Esophagus muscularis mucosa (tissue), 4 donors: Measurements from ENCODE around the gene FGFR2. TPM values are rescaled to one million over a fixed set of nuclear protein-coding genes. Genes with fewer than 3 reads are reported as not detected.

Source experiments
- DNase-seq: peaks from one replicate; pipeline ENCODE4 v3.0.0-alpha.2; 2017; ENCODE audit errors: extremely low spot score
- H3K27ac ChIP-seq, 4 donors: fragments of 200-600 bp; sonication (generic); replicated peaks in 1 of 4; 1 replicate in 3 of 4; 2 replicates in 1 of 4; pipeline ENCODE4 v1.5.1; 2016 to 2019; ENCODE audit warnings: mild to moderate bottlenecking in 1 of 4
- H3K27me3 ChIP-seq, 4 donors: fragments of 200-600 bp; sonication (generic); one replicate each; pipeline versions ENCODE4 v1.5.1 to v1.6.0; 2016 to 2019
- H3K36me3 ChIP-seq, 4 donors: fragments of 200-600 bp; sonication (generic); one replicate each; pipeline ENCODE4 v1.5.1; 2016 to 2019
- H3K4me1 ChIP-seq, 4 donors: fragments of 200-600 bp; sonication (generic); one replicate each; pipeline ENCODE4 v1.5.1; 2016 to 2019
- H3K4me3 ChIP-seq, 4 donors: fragments of 200-600 bp; sonication (generic); 1 replicate in 2 of 4; 2 replicates in 2 of 4; pipeline ENCODE4 v1.5.1; 2016 to 2019; ENCODE audit warnings: mild to moderate bottlenecking in 4 of 4, moderate library complexity in 1 of 4
- H3K9me3 ChIP-seq, 4 donors: fragments of 200-600 bp; sonication (generic); 1 replicate in 3 of 4; 2 replicates in 1 of 4; pipeline ENCODE4 v1.5.1; 2016 to 2019
- EP300 ChIP-seq: sonication (generic); formaldehyde crosslinking; IDR thresholded peaks from one replicate; pipeline ENCODE4 v1.6.1; 2017; ENCODE audit warnings: antibody characterized with exemption
- POLR2A ChIP-seq: fragments of 450-650 bp; IDR thresholded peaks from one replicate; pipeline ENCODE4 v1.6.1; 2017; ENCODE audit warnings: antibody characterized with exemption, moderate library complexity, mild to moderate bottlenecking, low read depth
- POLR2AphosphoS5 ChIP-seq, 2 donors: sonication (generic); formaldehyde crosslinking; IDR thresholded peaks; one replicate each; pipeline ENCODE4 v1.6.1; 2017; ENCODE audit warnings: antibody characterized with exemption in 2 of 2
- WGBS: methylation state at CpG from one replicate; pipeline ENCODE4 v1.1.5; 2018; 5-methylcytosine and 5-hydroxymethylcytosine counted together
- intact Hi-C: fragments of 100-400 bp; cut with DNase I; formaldehyde crosslinking; loops from one replicate; pipeline ENCODE4 v1.15.1; 2023
- total RNA-seq, 4 donors: library from RNA; depleted of rRNA; stranded (reverse); fragments of >200 nt; gene quantifications; one replicate each; pipeline versions ENCODE4 v1.1.0 to v1.2.1, GENCODE V29; 2016
- TF ChIP-seq, protein P1 (sequence below), 3 experiments: fragments of 200-600 bp in 2 of 3; fragments of 450-650 bp in 1 of 3; sonication (generic) in 2 of 3; IDR thresholded peaks; one replicate each; pipeline ENCODE4 v1.5.1; 2017 to 2019; ENCODE audit warnings: antibody characterized with exemption in 3 of 3, mild to moderate bottlenecking in 2 of 3, moderate library complexity in 1 of 3

Gene FGFR2
- total RNA-seq, 4 donors from 2014 or later: 58.6 to 74.0 (median 60.5) TPM

DNA sequence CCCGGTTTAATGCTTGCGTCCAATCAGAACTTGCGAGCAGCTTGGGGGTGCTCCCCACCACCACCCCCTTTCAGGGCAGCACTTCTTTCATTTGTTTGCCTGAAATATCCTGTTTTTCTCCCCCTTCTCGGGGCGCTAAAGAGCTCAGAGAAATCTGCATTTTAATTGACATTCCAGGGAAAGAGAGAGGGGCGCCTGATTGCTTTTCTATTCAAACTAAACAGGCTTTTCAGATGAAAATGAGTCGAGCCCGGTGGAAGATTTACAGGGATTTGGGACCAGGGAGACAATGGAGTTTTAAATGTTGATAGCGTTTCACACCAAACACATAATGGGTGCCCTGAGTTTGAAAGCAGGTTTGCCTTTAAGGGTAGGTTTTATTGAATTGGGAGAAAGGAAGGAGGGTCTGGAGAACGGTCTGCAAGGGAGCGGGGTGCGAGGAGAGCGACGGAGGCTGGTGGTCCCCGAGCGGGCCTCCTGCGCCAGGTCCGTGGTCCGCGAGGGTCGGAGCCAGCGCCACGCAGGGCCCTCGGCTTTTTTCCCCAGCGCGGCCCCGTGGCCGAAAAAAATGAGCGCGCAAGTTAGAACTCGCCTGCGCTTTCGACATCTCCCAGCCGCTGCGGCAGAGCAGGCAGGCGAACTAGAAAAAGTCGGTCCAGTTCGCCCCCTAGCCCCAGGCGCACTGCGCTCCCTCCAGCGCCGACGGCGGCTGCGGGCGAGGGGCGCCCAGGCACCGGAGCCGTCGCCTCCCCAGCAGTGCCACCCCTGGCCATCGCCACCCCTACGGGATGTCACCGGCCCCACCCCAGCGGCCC is 1.3 kb downstream of the FGFR2 start:
- WGBS: 10% methylated on average over 31 of the region's 54 CpGs
- H3K27me3 ChIP-seq: peaks cover 0 to 24% (median 2%) of the 10 kb centered on the region in 4 donors
- intact Hi-C loops: loop anchor here (10.0 kb wide), 2 partner anchors 162 to 522 kb away; no protein-coding TSS in a partner anchor
- peak overlapping the region; percentile 70 to 85 (median 73) for H3K4me3 ChIP-seq
- H3K4me1 ChIP-seq: peaks cover 14 to 67% (median 65%) of the 10 kb centered on the region in 4 donors
- no peak for TF ChIP-seq POLR2A
- peak; percentile 68 to 73 for TF ChIP-seq POLR2AphosphoS5 (IDR thresholded peaks at IDR 0.05)
- TF ChIP-seq, protein P1, sequence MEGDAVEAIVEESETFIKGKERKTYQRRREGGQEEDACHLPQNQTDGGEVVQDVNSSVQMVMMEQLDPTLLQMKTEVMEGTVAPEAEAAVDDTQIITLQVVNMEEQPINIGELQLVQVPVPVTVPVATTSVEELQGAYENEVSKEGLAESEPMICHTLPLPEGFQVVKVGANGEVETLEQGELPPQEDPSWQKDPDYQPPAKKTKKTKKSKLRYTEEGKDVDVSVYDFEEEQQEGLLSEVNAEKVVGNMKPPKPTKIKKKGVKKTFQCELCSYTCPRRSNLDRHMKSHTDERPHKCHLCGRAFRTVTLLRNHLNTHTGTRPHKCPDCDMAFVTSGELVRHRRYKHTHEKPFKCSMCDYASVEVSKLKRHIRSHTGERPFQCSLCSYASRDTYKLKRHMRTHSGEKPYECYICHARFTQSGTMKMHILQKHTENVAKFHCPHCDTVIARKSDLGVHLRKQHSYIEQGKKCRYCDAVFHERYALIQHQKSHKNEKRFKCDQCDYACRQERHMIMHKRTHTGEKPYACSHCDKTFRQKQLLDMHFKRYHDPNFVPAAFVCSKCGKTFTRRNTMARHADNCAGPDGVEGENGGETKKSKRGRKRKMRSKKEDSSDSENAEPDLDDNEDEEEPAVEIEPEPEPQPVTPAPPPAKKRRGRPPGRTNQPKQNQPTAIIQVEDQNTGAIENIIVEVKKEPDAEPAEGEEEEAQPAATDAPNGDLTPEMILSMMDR (IDR thresholded peaks at IDR 0.05): peak; percentile 45 to 66 (median 61)
- TF ChIP-seq EP300: no peak
- no peaks in the 10 kb centered on the region for H3K9me3 ChIP-seq
- no peaks in the 10 kb centered on the region for H3K36me3 ChIP-seq
- no peak for DNase-seq
- H3K27ac ChIP-seq: peak overlapping the region; percentile 91 to 95 (median 94)

- no peak for DNase-seq
- peak overlapping the region; percentile 70 to 85 (median 73) for H3K4me3 ChIP-seq
- intact Hi-C loops: loop anchor here (10.0 kb wide), 2 partner anchors 161 to 521 kb away; no protein-coding TSS in a partner anchor
- TF ChIP-seq, protein P1 (IDR thresholded peaks at IDR 0.05): no peak
- no peak for TF ChIP-seq POLR2AphosphoS5 (IDR thresholded peaks at IDR 0.05)
- no peak for TF ChIP-seq EP300
- 53% methylated on average over 16 of the region's 28 CpGs for WGBS
- H3K27ac ChIP-seq: peak overlapping the region; percentile 91 to 95 (median 94)
- H3K27me3 ChIP-seq: peaks cover 0 to 24% (median 2%) of the 10 kb centered on the region in 4 donors
- H3K4me1 ChIP-seq: peaks cover 14 to 76% (median 74%) of the 10 kb centered on the region in 4 donors
- H3K36me3 ChIP-seq: no peaks in the 10 kb centered on the region
- no peaks in the 10 kb centered on the region for H3K9me3 ChIP-seq
Observed at GRCh38 chr10:121595806-121596688, 2.2 kb downstream of the FGFR2 start.

GRCh38 chr10:121595351-121595805 is 2.9 kb downstream of the FGFR2 start:
- H3K9me3 ChIP-seq: no peaks in the 10 kb centered on the region
- intact Hi-C loops: loop anchor here (10.0 kb wide), 2 partner anchors 161 to 521 kb away; no protein-coding TSS in a partner anchor
- H3K27ac ChIP-seq: peak overlapping the region; percentile 91 to 95 (median 94)
- peaks cover 14 to 80% (median 77%) of the 10 kb centered on the region in 4 donors for H3K4me1 ChIP-seq
- H3K36me3 ChIP-seq: no peaks in the 10 kb centered on the region
- DNase-seq: no peak
- no peak for TF ChIP-seq EP300
- WGBS: 40% methylated on average over 9 of the region's 11 CpGs
- peak overlapping the region; percentile 70 to 85 (median 73) for H3K4me3 ChIP-seq
- peaks cover 0 to 24% (median 2%) of the 10 kb centered on the region in 4 donors for H3K27me3 ChIP-seq

- TF ChIP-seq EP300: no peak
- TF ChIP-seq POLR2A: no peak
- TF ChIP-seq, protein P1 (IDR thresholded peaks at IDR 0.05): no peak
- no peak for TF ChIP-seq POLR2AphosphoS5 (IDR thresholded peaks at IDR 0.05)
- 80% methylated on average over 5 of the region's 5 CpGs for WGBS
- no peaks in the 10 kb centered on the region for H3K9me3 ChIP-seq
- no peaks in the 10 kb centered on the region for H3K36me3 ChIP-seq
- intact Hi-C loops: loop anchor here (5.0 to 10.0 kb wide), 3 partner anchors 72 to 520 kb away; no protein-coding TSS in a partner anchor
- no peak for DNase-seq
- peaks cover 0 to 24% (median 2%) of the 10 kb centered on the region in 4 donors for H3K27me3 ChIP-seq
- peak overlapping the region in 3 of 4 donors; percentile 70 to 85 (median 73) for H3K4me3 ChIP-seq
- H3K4me1 ChIP-seq: peaks cover 14 to 83% (median 79%) of the 10 kb centered on the region in 4 donors
- H3K27ac ChIP-seq: peak overlapping the region; percentile 91 to 95 (median 94)
Observed at GRCh38 chr10:121594623-121595350, 3.5 kb downstream of the FGFR2 start.
